HCT116 (cell line): Measurements from ENCODE around the gene SUSD4. TPM values are rescaled to one million over a fixed set of nuclear protein-coding genes. Genes with fewer than 3 reads are reported as not detected.

Experiments
- ATAC-seq: fragments of 200-7000 bp; cut with Tn5 transposase; 2 replicates; pipeline ENCODE4 v1.9.1; 2020; ENCODE audit warnings: mild to moderate bottlenecking, moderate library complexity
- BruUV-seq: library from RNA; stranded (reverse); fragments of 400-500 nt; replicated peaks from 2 replicates; lab custom pipeline; 2021; lab: Mats Ljungman, UMichigan
- CTCF ChIA-PET: fragments of 300-600 bp; sonication (Branson Sonifier 250); formaldehyde crosslinking; loops from one replicate; lab custom pipeline; 2021; ENCODE audit warnings: antibody characterized with exemption; lab: Charles Lee
- POLR2A ChIA-PET: fragments of 300-600, 350-600 bp; sonication (Branson Sonifier 250); formaldehyde crosslinking; loops from one replicate; lab custom pipeline; 2021; ENCODE audit warnings: antibody characterized with exemption; lab: Charles Lee
- RAD21 ChIA-PET, 2 experiments: fragments of 300-600 bp; sonication (Branson Sonifier 250); formaldehyde crosslinking; loops; one replicate each; lab custom pipeline; 2023; ENCODE audit warnings: low total read pairs in 2 of 2; ENCODE audit not compliant: uncharacterized antibody in 2 of 2, unreplicated experiment in 2 of 2, low non-redundant PET in 1 of 2; lab: Charles Lee
- DNase-seq: peaks from one replicate; pipeline ENCODE4 v3.0.0-alpha.2; 2010; ENCODE audit warnings: low read depth, low spot score
- H2AFZ ChIP-seq: fragments of 200-600 bp; shearing (Covaris generic), sonication (generic); 2 replicates; pipeline ENCODE4 v1.6.1; 2017; ENCODE audit warnings: low read depth, mixed run types, mixed read lengths, antibody characterized with exemption, low read length; ENCODE audit not compliant: poor library complexity, severe bottlenecking
- H3K27ac ChIP-seq: 2 replicates; pipeline ENCODE4 v1.5.1; 2012; ENCODE audit warnings: low read depth, low read length
- H3K27me3 ChIP-seq: fragments of 200-600 bp; sonication (generic); 2 replicates; pipeline ENCODE4 v1.6.1; 2016; ENCODE audit warnings: mixed run types, low read length, mixed read lengths; ENCODE audit not compliant: insufficient read depth
- H3K36me3 ChIP-seq, 2 experiments: fragments of 200-500 bp in 1 of 2; fragments of 200-600 bp in 1 of 2; sonication (Bioruptor generic) in 1 of 2; sonication (generic) in 1 of 2; 2 replicates each; pipeline versions ENCODE4 v1.5.1 to v1.6.1; 2014 to 2016; ENCODE audit warnings: low read length in 2 of 2, inconsistent platforms in 1 of 2, mixed read lengths in 1 of 2, mixed run types in 1 of 2; ENCODE audit not compliant: insufficient read depth in 2 of 2, control insufficient read depth in 1 of 2
- H3K4me1 ChIP-seq, 2 experiments: fragments of 200-600 bp in 1 of 2; sonication (generic) in 1 of 2; 2 replicates each; pipeline versions ENCODE4 v1.5.1 to v1.6.1; 2012 to 2017; ENCODE audit warnings: low read length in 2 of 2, inconsistent platforms in 1 of 2, mild to moderate bottlenecking in 1 of 2, mixed read lengths in 1 of 2, mixed run types in 1 of 2, moderate library complexity in 1 of 2; ENCODE audit not compliant: insufficient read depth in 2 of 2, control insufficient read depth in 1 of 2
- H3K4me2 ChIP-seq: fragments of 200-600 bp; sonication (generic); 2 replicates; pipeline ENCODE4 v1.6.1; 2017; ENCODE audit warnings: mixed run types, low read length, mixed read lengths
- H3K4me3 ChIP-seq, 2 experiments: fragments of 200-600 bp in 1 of 2; sonication (generic) in 1 of 2; replicated peaks in 1 of 2; 2 replicates each; pipeline ENCODE4 v1.5.1; 2011 to 2016; ENCODE audit warnings: low read length in 2 of 2, control low read depth in 1 of 2, low read depth in 1 of 2, mild to moderate bottlenecking in 1 of 2, mixed read lengths in 1 of 2, mixed run types in 1 of 2
- H3K79me2 ChIP-seq: fragments of 200-600 bp; sonication (generic); 2 replicates; pipeline ENCODE4 v1.6.1; 2017; ENCODE audit warnings: mild to moderate bottlenecking, mixed run types, low read length, moderate library complexity, mixed read lengths; ENCODE audit not compliant: insufficient read depth
- H3K9ac ChIP-seq: fragments of 200-600 bp; sonication (generic); 2 replicates; pipeline ENCODE4 v1.6.1; 2016; ENCODE audit warnings: low read length, mixed read lengths
- H3K9me2 ChIP-seq: fragments of 200-600 bp; sonication (generic), shearing (Covaris generic); 2 replicates; pipeline ENCODE4 v1.6.1; 2017; ENCODE audit warnings: mixed run types, mild to moderate bottlenecking, moderate library complexity; ENCODE audit not compliant: insufficient read depth
- H3K9me3 ChIP-seq, 2 experiments: fragments of 200-500 bp in 1 of 2; fragments of 200-600 bp in 1 of 2; sonication (Bioruptor generic) in 1 of 2; sonication (generic) in 1 of 2; 2 replicates each; pipeline ENCODE4 v1.6.1; 2014 to 2017; ENCODE audit warnings: low read length in 2 of 2, mixed read lengths in 2 of 2, inconsistent platforms in 1 of 2, low read depth in 1 of 2, mild to moderate bottlenecking in 1 of 2, mixed run types in 1 of 2, moderate library complexity in 1 of 2; ENCODE audit not compliant: control insufficient read depth in 1 of 2, insufficient read depth in 1 of 2
- H4K20me1 ChIP-seq: fragments of 200-600 bp; sonication (generic), shearing (Covaris generic); 2 replicates; pipeline ENCODE4 v1.6.1; 2017; ENCODE audit warnings: mixed run types, mild to moderate bottlenecking, moderate library complexity; ENCODE audit not compliant: insufficient read depth
- ATF3 ChIP-seq: IDR thresholded peaks from 2 replicates; pipeline ENCODE4 v1.6.1; 2012
- EZH2 ChIP-seq: fragments of 200-600 bp; sonication (generic); IDR thresholded peaks from 2 replicates; pipeline ENCODE4 v1.6.1; 2017; ENCODE audit warnings: antibody characterized with exemption, mixed run types
- FOSL1 ChIP-seq: IDR thresholded peaks from 2 replicates; pipeline ENCODE4 v1.6.1; 2012; ENCODE audit warnings: low read depth
- SP1 ChIP-seq: IDR thresholded peaks from 2 replicates; pipeline ENCODE4 v1.6.1; 2012; ENCODE audit warnings: low read depth
- ZBTB33 ChIP-seq: IDR thresholded peaks from 2 replicates; pipeline ENCODE4 v1.6.1; 2011; ENCODE audit warnings: mild to moderate bottlenecking, low read length, moderate library complexity; ENCODE audit not compliant: insufficient replicate concordance; ENCODE audit errors: extremely low read depth
- intact Hi-C: fragments of 100-400 bp; cut with micrococcal nuclease; formaldehyde crosslinking; loops from 2 replicates; pipeline ENCODE4 v1.10.0; 2022
- total RNA-seq: library from RNA; stranded (reverse); gene quantifications from one replicate; pipeline ENCODE4 v1.2.1, GENCODE V29; 2021; ENCODE audit not compliant: unreplicated experiment

The SUSD4 gene
- total RNA-seq, 1 experiment from 2014 or later: 0.59 TPM

- TF ChIP-seq SP1: no peak
- no peak for TF ChIP-seq ZBTB33
Measured at GRCh38 chr1:223273511-223273910, 90.5 kb downstream of the SUSD4 start (continued).

GRCh38 chr1:223271085-223271781 lies 92.7 kb downstream of the SUSD4 start:
- H4K20me1 ChIP-seq: no peaks in the 10 kb centered on the region
- no peak overlapping the region for H3K4me3 ChIP-seq
- no peaks in the 10 kb centered on the region for H3K9me3 ChIP-seq
- CTCF ChIA-PET: no interaction called here
- no peaks in the 10 kb centered on the region for H3K4me1 ChIP-seq
- POLR2A ChIA-PET: no interaction called here
- ATAC-seq (no peak), DNase-seq (no peak)
- H3K27me3 ChIP-seq: no peaks in the 10 kb centered on the region
- no peak overlapping the region for H3K4me2 ChIP-seq
- H2AFZ ChIP-seq: no peak overlapping the region
- no peaks in the 10 kb centered on the region for H3K9me2 ChIP-seq
- H3K27ac ChIP-seq: no peak overlapping the region
- RAD21 ChIA-PET: no interaction called here
- TF ChIP-seq EZH2 (no peak), ATF3 (no peak), FOSL1 (no peak), SP1 (no peak), ZBTB33 (no peak)
- H3K79me2 ChIP-seq: no peaks in the 10 kb centered on the region
- no TSS peak for BruUV-seq
- no peaks in the 10 kb centered on the region for H3K36me3 ChIP-seq
- H3K9ac ChIP-seq: no peak overlapping the region
- intact Hi-C loops: no loop called here
